ENCODE results near the gene SLC1A3.

DNA sequence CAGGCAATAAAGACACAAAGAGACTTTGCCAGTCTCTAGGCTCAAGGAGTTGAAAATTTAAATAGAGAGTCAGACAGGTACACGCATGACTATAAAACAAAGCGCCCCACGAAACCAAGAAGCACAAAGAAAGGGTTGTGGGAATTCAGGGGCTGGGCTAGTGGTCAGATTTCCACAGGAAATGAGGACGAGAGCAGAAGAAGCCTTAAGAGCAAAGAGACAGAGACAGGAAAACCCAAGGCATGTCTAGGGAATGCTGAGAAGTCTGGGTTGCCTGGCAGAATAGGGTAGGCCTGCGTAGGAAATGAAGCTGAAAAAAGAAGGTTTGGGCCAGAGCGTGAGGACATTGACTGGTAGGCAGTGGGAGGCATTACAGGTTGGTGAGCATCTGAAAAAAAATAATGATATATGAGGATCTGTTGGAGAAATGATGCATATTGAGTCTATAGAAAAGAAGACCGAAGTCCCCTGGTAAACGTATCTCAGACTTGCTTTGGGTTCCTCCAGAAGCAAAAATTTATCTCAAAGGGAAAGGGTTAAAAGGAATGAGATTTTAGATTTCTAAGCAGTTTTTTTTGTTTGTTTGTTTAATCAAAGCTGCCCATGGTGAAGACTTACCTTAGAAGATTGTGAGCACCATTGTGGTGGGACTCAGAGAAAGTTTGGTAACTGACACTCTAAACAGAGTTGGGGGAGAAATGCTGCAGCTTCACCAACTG is 51.8 kb downstream of the SLC1A3 start:
- TF ChIP-seq, protein P1, sequence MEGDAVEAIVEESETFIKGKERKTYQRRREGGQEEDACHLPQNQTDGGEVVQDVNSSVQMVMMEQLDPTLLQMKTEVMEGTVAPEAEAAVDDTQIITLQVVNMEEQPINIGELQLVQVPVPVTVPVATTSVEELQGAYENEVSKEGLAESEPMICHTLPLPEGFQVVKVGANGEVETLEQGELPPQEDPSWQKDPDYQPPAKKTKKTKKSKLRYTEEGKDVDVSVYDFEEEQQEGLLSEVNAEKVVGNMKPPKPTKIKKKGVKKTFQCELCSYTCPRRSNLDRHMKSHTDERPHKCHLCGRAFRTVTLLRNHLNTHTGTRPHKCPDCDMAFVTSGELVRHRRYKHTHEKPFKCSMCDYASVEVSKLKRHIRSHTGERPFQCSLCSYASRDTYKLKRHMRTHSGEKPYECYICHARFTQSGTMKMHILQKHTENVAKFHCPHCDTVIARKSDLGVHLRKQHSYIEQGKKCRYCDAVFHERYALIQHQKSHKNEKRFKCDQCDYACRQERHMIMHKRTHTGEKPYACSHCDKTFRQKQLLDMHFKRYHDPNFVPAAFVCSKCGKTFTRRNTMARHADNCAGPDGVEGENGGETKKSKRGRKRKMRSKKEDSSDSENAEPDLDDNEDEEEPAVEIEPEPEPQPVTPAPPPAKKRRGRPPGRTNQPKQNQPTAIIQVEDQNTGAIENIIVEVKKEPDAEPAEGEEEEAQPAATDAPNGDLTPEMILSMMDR (IDR thresholded peaks at IDR 0.05), result no peak
- TF ChIP-seq POLR2A (IDR thresholded peaks at IDR 0.05), result no peak
